ENCODE data around the gene GPHA2. TPM values are rescaled to one million over a fixed set of nuclear protein-coding genes. Genes with fewer than 3 reads are reported as not detected.

The GPHA2 gene
- total RNA-seq, 2 experiments from 2014 or later = not detected

DNA sequence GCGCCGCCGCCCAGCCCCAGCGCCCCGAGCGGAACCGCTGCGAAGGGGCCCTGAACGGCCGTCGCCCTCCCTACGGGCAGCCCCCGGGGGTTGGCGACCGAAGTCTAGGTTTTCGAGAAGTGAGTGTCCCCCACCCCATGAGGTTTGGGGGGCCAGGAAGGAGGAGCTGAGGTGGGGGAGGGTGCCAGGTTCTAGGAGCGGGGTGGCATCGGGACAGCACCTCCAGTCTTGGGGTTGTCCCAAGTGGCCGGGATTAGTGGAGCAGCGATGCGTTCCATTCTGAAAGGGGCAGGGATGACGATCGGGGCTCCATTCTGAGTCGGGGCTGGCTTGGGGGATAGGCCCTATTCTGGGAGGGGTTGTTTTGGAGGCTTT is 10.8 kb downstream of the GPHA2 start:
- no peak overlapping the region for H3K27ac Mint-ChIP-seq
- H3K4me1 Mint-ChIP-seq = peaks cover 14% of the 10 kb centered on the region
- no peaks in the 10 kb centered on the region for H3K36me3 Mint-ChIP-seq
- DNase-seq = no peak
- H3K4me3 Mint-ChIP-seq = peak overlapping the region; percentile 77
- no peaks in the 10 kb centered on the region for H3K27me3 Mint-ChIP-seq
- CTCF ChIA-PET = interaction anchor here (1.1 to 2.0 kb wide), 6 partner anchors 30 to 116 kb away, joined by 3 to 9 read pairs (median 5); partner anchors contain the start of genes ARL2 and SAC3D1
- ATAC-seq = no peak
- no peaks in the 10 kb centered on the region for H3K9me3 Mint-ChIP-seq (ENCODE audit: low read depth)

GRCh38 chr11:64923944-64924909 is 11.5 kb downstream of the GPHA2 start, which contains the start of gene PPP2R5B:
Gene PPP2R5B (plus strand): TSS chr11:64924689. CDS start chr11:64925735, 1,046 bp downstream.
- peak; percentile 94 for ATAC-seq

DNA sequence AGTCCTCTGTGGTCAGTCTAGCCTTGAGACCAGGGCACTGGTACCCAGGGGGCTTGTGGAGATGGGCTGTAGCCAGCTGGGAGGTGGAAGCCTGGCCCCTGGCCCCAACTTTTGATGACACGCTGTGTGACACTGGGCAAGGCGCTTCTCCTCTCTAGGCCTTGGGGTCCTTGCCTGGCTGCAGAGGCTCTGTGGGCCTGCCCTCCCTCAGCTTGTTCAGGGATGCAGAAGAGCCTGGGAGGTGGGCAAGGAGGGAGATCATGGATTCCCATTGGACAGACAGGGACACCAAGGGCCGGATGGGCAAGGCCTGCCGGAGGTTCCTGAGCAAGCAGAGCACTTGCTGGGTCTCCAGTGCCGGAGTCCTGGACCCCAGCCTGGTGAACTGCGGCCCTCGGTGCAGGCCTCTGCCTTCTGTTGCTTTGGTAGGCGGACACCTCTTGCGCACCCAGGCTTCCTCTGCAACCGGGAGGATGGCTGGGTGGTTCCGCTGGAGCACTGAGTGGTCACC is 12.5 kb downstream of the GPHA2 start:
- no peaks in the 10 kb centered on the region for H3K36me3 Mint-ChIP-seq
- DNase-seq (no peak), ATAC-seq (no peak)
- H3K27me3 Mint-ChIP-seq = no peaks in the 10 kb centered on the region
- peaks cover 15% of the 10 kb centered on the region for H3K4me1 Mint-ChIP-seq
- H3K27ac Mint-ChIP-seq = peak overlapping the region; percentile 97
- H3K4me3 Mint-ChIP-seq = no peak overlapping the region
- H3K9me3 Mint-ChIP-seq (ENCODE audit: low read depth) = no peaks in the 10 kb centered on the region
- CTCF ChIA-PET = interaction anchor here (0.7 to 2.0 kb wide), 3 partner anchors 76 to 190 kb away, joined by 3 to 9 read pairs (median 8); partner anchors contain the start of gene ARL2

More at GRCh38 chr11:64923944-64924909, 11.5 kb downstream of the GPHA2 start, which contains the start of gene PPP2R5B:
- peaks cover 14% of the 10 kb centered on the region for H3K4me1 Mint-ChIP-seq
- H3K27ac Mint-ChIP-seq = peak within 1 kb of the TSS; percentile 97
- CTCF ChIA-PET = interaction anchor here (0.7 to 2.0 kb wide), 7 partner anchors 30 to 188 kb away, joined by 3 to 9 read pairs (median 5); partner anchors contain the start of genes ARL2 and SAC3D1
- peak; percentile 94 for DNase-seq
- peak within 1 kb of the TSS; percentile 77 for H3K4me3 Mint-ChIP-seq
- H3K36me3 Mint-ChIP-seq = no peaks in the 10 kb centered on the region
- no peaks in the 10 kb centered on the region for H3K9me3 Mint-ChIP-seq (ENCODE audit: low read depth)
- H3K27me3 Mint-ChIP-seq = no peaks in the 10 kb centered on the region

- H3K9me3 Mint-ChIP-seq (ENCODE audit: low read depth) = no peaks in the 10 kb centered on the region
- no peaks in the 10 kb centered on the region for H3K27me3 Mint-ChIP-seq
- no peak overlapping the region for H3K4me3 Mint-ChIP-seq
- no peaks in the 10 kb centered on the region for H3K36me3 Mint-ChIP-seq
- H3K27ac Mint-ChIP-seq = no peak overlapping the region
- CTCF ChIA-PET = interaction anchor here (1.2 kb wide), 1 partner anchor 21 kb away, joined by 3 read pairs; no protein-coding TSS in a partner anchor
- H3K4me1 Mint-ChIP-seq = peaks cover 25% of the 10 kb centered on the region
- ATAC-seq (no peak), DNase-seq (no peak)
Observed at GRCh38 chr11:64921384-64921783, 14.3 kb downstream of the GPHA2 start.

DNA sequence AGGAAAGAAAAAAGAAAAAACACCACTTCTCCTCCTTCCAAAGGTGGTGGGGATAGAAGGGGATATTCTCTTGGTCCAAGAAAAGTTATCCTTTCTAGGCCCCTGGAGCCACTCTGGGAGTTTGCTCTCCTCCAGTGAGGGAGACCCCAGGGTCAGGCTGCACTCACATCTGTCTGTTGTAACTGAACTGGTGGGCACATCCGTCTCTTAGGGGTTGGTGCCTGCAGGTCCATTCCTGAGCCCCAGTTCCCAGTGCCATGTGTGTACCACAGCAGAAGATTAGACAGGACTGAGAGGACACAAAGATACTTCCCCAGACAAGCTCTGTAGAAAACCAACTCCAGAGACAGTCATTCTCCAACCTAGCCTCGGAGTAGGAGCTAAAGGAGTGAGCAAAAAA is 15.6 kb downstream of the GPHA2 start:
- no peak for DNase-seq
- ATAC-seq = no peak
- Mint-ChIP-seq H3K27ac (no peak overlapping the region), H3K36me3 (no peaks in the 10 kb centered on the region), H3K9me3 (ENCODE audit: low read depth) (no peaks in the 10 kb centered on the region), H3K27me3 (no peaks in the 10 kb centered on the region), H3K4me3 (no peak overlapping the region), H3K4me1 (peaks cover 30% of the 10 kb centered on the region)
- CTCF ChIA-PET = interaction anchor here (1.2 to 1.6 kb wide), 2 partner anchors 20 to 94 kb away, joined by 3 read pairs; partner anchors contain the start of gene ARL2

- DNase-seq (no peak), ATAC-seq (no peak)
- Mint-ChIP-seq H3K27ac (no peak overlapping the region), H3K4me1 (peaks cover 27% of the 10 kb centered on the region), H3K9me3 (ENCODE audit: low read depth) (no peaks in the 10 kb centered on the region), H3K4me3 (no peak overlapping the region), H3K36me3 (no peaks in the 10 kb centered on the region), H3K27me3 (no peaks in the 10 kb centered on the region)
- CTCF ChIA-PET = interaction anchor here (0.8 to 1.6 kb wide), 4 partner anchors 9 to 95 kb away, joined by 3 to 4 read pairs (median 3); partner anchors contain the start of gene ARL2
Observed at GRCh38 chr11:64919627-64920026, 16.1 kb downstream of the GPHA2 start.

- H3K36me3 Mint-ChIP-seq = peaks cover under 1% of the 10 kb centered on the region
- CTCF ChIA-PET = interaction anchor here (1.0 to 2.1 kb wide), 5 partner anchors 11 to 200 kb away, joined by 3 to 9 read pairs (median 4); no protein-coding TSS in a partner anchor
- H3K4me3 Mint-ChIP-seq = peak overlapping the region; percentile 88
- H3K9me3 Mint-ChIP-seq (ENCODE audit: low read depth) = no peaks in the 10 kb centered on the region
- H3K4me1 Mint-ChIP-seq = peaks cover 18% of the 10 kb centered on the region
- no peaks in the 10 kb centered on the region for H3K27me3 Mint-ChIP-seq
- ATAC-seq (no peak), DNase-seq (no peak)
- H3K27ac Mint-ChIP-seq = peak overlapping the region; percentile 92
Observed at GRCh38 chr11:64918017-64918416, 17.7 kb downstream of the GPHA2 start.

DNA sequence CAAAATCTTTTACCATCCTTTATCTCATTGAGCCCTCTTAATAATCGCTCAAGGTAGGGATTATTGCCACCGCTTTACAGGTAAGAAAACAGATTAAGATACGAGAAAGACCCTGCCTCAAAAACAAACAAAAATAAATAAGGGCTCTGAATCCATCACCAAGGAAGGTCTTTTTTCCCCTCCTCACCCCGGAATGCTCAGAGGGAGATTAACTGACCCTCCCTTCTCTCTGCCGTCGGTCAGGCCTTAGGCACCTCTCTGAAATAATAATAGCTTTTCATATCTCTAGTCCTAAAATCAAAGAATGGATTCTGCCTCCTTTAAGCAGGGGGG is 18.1 kb downstream of the GPHA2 start:
- Mint-ChIP-seq H3K4me3 (peak overlapping the region; percentile 88), H3K27me3 (no peaks in the 10 kb centered on the region), H3K4me1 (peaks cover 18% of the 10 kb centered on the region), H3K27ac (peak overlapping the region; percentile 92), H3K36me3 (peaks cover 2% of the 10 kb centered on the region), H3K9me3 (ENCODE audit: low read depth) (no peaks in the 10 kb centered on the region)
- DNase-seq (no peak), ATAC-seq (no peak)
- CTCF ChIA-PET = interaction anchor here (1.0 to 2.1 kb wide), 4 partner anchors 23 to 201 kb away, joined by 3 to 9 read pairs (median 4); no protein-coding TSS in a partner anchor

DNA sequence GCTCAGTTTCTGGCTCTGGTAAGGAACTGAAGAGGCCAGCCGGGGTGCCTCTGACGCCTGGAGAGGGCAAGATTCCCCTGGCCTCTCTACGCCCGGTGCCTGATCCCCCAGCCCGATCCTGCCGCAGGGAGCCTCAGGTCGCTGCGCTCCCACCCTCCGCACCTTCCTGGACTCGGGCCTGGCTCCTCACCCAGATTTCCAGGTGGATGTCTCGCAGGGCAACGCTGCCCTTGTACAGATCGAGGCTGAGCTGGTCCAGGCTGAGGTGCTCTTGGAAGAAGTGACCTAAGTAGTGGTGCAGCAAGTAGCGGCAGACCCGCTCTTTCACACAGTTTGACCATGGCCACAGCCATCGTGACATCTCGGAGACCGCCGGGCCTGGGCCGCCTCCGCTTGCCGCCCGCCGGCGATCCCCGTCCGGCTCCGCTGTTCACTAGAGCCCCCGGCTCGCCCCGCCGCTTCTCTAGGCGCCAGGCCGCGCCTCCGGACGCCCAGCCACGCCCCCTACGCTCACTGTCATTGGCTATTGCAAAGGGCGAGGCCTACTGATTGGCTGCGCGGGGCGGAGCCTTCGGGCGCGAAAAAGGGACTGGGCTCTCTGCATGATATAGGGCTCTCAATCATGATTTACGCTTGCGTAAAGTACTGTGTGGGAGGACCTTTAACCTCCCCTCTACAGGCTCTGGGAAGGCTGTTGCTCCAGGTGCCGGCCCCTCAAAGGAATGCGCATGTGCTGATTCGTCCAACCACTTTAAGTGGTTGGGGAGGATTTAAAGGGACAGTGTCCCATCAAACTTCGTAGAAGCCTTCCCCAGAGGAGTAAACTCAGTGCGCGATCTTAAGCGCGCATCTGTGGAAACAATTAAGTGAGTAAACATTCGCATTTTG is 18.7 kb downstream of the GPHA2 start, which contains the start of gene ATG2A:
Gene ATG2A (minus strand): TSS at position 435 of the 888 bp plus-strand sequence. CDS start 74 bp downstream, at position 361.
- Mint-ChIP-seq H3K27ac (peak within 1 kb of the TSS; percentile 92), H3K27me3 (no peaks in the 10 kb centered on the region), H3K9me3 (ENCODE audit: low read depth) (no peaks in the 10 kb centered on the region), H3K4me3 (peak within 1 kb of the TSS; percentile 88), H3K36me3 (peaks cover 2% of the 10 kb centered on the region), H3K4me1 (peaks cover 18% of the 10 kb centered on the region)
- CTCF ChIA-PET = interaction anchor here (1.0 to 2.1 kb wide), 7 partner anchors 23 to 201 kb away, joined by 3 to 9 read pairs (median 4); partner anchors contain the start of gene CDC42BPG
- DNase-seq (peak; percentile 99), ATAC-seq (peak; percentile 98)

DNA sequence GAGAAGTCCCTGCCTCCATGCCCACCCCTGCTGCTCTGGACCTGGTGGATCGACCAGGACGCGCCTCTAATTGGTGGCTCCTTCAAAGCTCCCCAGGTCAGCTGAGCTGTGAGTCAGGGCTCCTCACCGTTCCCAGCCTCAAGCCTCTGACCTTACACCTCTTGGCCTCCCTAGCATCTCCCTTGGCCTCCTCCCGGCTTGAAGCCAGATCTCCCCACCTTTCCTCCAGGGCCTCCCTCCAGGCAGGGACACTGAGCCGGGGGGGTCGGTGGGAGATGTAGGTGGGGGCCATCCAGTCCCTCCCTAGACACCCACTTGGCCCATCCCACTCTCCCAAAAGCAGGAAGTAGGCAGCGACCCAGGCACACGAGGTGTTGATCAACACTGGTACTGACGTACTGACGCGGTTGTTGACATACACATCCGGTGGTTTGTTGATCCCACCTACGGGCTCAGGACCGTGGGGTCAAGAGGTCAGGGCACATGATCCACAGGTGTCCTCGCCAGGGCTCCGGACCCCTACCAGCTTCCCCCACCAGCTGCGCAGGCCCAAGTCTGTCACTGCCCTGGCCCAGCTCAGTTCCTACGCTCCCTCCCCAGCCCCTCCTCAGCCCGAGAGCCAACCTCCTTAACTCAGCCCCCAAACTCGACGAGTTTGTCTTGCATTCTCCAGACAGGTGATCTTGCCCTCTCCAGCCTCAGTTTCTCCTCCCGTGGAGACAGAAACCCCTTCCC is 19.5 kb downstream of the GPHA2 start:
- Mint-ChIP-seq H3K27ac (peak overlapping the region; percentile 92), H3K4me1 (peaks cover 18% of the 10 kb centered on the region), H3K4me3 (peak overlapping the region; percentile 88), H3K36me3 (peaks cover 2% of the 10 kb centered on the region), H3K27me3 (no peaks in the 10 kb centered on the region), H3K9me3 (ENCODE audit: low read depth) (no peaks in the 10 kb centered on the region)
- DNase-seq (peak; percentile 83), ATAC-seq (peak; percentile 14)
- CTCF ChIA-PET = interaction anchor here (1.1 to 1.4 kb wide), 5 partner anchors 22 to 72 kb away, joined by 3 to 6 read pairs (median 4); partner anchors contain the start of gene CDC42BPG

- Mint-ChIP-seq H3K27ac (peak overlapping the region; percentile 92), H3K4me1 (peaks cover 18% of the 10 kb centered on the region), H3K9me3 (ENCODE audit: low read depth) (no peaks in the 10 kb centered on the region), H3K36me3 (peaks cover 4% of the 10 kb centered on the region), H3K4me3 (peak overlapping the region; percentile 88), H3K27me3 (no peaks in the 10 kb centered on the region)
- CTCF ChIA-PET = interaction anchor here (1.1 to 1.2 kb wide), 2 partner anchors 21 to 27 kb away, joined by 4 to 6 read pairs; no protein-coding TSS in a partner anchor
- ATAC-seq (no peak), DNase-seq (no peak)
Observed at GRCh38 chr11:64915376-64915887, 20.3 kb downstream of the GPHA2 start.
